Glomerular visceral epithelial cell (primary cell): ENCODE results near the gene SFTPA1.
A peak's percentile ranks its signal among the peaks of the same experiment; 100 is the strongest.
"Not testable (repeated sequence)": the region's sequence is repeated elsewhere in the genome, so short reads cannot be mapped to it uniquely, and the experiment has no call there.

Experiments
- DNase-seq: peaks from one replicate; pipeline ENCODE4 v3.0.0-alpha.2; 2016; ENCODE audit errors: extremely low spot score

The SFTPA1 gene

DNA sequence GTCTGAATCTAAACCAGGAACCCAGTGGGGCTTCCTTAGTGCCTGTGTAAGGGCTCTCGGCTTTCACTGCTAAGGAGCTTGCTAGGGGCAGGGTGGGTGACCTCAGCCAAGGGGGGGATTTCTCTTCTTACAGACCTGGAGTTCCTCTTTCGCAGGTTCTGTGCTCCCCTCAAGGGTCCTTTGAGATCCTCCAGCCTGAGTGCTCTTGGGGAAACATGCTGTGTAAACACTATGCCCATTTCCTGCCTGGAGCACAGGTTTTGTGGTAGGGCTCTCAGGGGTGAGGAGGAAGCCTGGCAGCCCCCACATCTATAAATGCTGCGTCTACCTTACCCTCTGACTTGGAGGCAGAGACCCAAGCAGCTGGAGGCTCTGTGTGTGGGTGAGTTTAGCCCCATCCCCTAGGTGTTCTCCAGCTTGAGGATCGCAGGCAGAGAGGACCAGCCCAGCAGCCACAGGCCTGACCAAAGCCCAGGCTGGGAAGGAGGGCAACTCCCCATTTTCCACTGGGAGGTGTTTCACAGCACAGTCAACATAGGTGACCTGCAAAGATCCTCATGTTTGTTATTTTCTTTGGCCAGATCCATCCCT, at the start of gene SFTPA1:
SFTPA1 (plus strand) TSS at position 339 of the 591 bp plus-strand sequence. CDS start 887 bp downstream, outside the sequence.
- no peak for DNase-seq

DNA sequence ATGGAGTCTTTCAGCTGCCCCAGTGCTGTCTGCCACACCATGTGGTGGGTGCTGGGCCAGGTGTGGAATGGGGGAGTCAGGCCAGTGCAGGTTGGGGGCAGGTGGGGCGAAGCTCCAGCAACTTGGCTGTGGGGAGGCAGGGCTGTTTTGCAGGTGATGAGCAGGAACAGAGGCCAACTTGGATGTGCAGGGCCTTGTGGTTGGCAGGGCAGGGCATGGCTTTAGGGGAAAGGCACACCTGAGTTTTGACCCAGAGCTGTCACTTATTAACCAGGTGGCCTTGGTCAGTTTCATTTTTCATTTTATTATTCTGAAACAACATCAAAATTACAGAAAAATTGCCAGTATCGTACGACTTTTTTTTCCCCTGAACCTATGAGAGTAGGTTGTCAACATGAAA, 49.5 kb upstream of the SFTPA1 start:
- no peak for DNase-seq

DNA sequence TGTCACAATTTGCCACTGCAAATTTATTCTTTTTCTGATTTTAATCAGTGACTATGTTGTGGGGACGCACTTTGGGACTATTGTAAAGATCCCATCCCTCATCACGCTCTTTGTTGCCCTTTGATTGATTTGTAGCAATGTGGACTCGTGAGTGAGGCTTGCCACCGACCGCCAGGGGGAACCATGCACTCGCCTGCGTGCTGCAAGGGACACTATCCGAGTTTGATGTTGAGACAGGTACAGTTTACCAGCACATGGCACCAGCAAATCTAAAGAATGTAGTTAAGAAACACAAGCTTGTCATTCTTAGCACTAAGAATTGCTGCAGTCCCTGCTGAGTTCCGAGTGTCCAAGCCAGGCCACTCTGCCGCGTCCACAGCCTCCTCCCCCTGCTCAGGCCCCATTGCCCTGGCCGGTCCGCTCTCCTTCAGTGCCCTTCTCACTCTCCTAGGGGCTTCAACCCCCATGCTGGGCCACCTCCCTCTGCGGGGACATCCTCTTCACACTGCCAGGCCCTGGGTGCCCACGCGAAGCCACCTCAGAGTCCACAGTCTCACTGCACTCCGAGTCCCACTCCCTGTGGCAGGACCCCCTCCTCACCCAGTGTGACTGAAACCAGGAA, 48.5 kb upstream of the SFTPA1 start:
- DNase-seq = peak; percentile 53

DNA sequence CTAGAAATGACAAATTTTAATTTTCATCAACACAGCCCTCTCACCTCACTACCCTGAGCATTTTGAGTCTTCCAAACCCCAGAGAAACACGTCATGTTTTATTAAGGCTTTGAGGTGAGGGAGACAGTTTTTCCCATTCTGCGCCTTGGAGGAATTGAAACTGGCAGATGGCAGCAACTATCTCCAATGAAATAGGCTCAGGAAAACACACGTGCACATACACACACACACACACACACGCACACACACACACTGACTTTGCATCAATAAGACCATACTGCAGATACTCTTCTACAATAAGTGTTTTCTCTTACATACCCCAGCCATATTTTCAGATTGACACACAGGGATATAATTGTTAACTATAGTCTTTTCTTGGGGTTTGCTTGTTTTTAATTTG, 47.3 kb upstream of the SFTPA1 start:
- DNase-seq = no peak

DNA sequence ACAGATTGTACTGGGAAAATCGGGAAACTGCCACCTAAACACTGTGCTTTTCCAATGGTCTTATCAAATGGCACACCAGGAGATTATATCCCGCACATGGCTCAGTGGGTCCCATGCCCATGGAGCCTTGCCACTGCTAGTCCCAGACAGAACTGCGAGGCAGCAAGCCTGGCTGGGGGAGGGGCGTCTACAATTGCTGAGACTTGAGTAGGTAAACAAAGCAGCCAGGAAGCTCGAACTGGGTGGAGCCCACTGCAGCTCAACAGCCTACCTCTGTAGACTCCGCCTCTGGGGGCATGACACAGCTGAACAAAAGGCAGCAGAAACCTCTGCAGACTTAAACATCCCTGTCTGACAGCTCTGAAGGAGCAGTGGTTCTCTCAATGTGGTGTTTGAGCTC, 40.1 kb upstream of the SFTPA1 start:
- not testable (repeated sequence) for DNase-seq

DNA sequence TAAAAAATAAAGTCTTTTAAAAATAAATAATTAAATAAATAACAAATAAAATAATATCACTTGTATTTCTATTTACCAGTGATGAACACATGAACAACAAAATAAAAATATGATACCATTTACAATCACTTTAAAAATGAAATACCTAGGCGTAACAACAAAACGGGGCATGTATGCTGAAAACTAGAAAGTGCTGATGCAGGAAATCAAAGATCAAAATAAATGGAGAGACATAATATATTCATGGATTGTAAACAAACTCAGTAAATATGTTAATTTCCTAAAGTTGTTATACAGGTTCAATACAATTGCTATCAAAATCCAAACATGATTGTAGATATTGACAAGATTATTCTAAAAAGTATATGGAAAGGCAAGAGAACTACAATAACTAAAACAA, 31.4 kb upstream of the SFTPA1 start:
- DNase-seq = no peak

DNA sequence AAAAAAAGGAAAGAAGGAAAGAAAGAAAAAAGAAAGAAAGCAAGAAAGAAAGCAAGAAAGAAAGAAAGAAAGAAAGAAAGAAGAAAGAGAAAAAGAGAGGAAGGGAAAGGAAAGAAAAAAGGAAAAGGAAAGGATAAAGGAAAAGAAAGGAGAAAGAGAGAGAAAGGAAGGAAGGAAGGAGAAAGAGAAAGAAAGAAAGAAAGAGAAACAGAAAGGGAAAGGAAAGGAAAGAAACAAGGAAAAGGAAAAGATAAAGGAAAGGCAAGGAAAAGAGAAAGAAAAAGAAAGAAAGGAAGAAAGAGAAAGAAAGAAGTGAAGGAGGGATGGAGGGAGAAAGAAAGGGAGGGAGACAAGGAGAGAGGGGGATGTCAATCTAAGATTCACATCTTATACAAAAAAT, 29.7 kb upstream of the SFTPA1 start:
- DNase-seq = no peak

DNA sequence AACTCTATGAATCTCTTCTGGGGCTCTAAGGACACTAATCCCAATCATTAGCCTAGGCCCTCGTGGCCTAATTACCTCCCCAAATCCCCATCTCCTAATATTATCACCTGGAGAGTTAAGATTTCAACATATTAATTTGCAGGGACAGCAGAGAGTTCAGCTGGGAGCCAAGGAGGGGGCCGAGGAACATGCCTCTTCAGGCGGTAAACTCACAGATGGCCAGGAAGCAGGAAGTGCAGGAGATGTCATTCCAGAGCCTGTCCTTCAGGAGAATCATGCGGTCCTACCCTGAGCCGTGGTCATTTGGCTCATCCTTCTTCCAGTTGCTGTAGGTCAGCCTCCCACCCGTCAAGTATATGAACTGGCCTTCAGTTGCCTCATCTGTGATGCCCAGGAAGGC, 28.6 kb upstream of the SFTPA1 start:
- no peak for DNase-seq

DNA sequence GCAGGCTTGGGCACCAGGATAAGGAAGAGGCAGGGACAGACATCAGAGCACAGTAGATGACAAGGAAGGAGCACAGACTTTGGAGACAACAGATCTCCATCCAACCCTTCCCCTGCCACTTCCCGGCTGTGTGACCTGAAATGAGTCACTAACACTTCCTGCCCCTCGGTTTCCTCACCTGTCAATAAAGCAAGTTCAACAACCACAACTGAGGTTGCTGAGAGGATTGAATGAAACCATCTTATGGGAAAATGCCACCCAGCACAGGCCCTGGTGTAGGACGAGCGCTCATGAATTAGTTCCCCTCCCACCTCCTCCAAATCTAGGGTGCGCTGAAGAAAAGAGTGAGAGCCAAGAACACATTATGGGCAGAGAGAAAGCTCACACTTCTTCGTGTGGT, 27.8 kb upstream of the SFTPA1 start:
- not testable (repeated sequence) for DNase-seq

DNA sequence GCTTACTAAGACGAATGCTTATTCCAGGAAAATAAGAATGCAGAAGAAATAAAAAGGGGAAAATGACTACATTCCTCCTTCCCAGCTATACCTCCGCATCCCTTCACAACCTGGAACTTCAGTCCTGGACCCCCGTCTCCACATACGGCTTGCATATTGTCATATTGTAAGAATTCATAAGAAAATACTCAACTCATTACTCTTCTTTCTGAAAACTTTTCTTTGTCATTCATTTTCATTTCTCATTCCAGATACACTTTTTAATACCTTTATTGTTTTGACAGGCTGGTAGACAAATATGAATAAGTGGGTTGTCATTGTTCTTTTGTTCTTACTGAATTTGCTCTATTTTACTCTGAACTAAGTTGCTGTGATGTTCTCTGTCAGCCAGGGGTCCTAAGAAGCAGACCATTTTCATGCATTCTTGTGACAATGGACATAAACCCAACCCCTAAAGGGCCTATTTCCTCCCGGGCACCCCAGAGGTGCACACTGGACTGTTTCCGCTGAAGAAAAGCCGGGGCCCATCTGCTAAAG, 27.2 kb upstream of the SFTPA1 start:
- DNase-seq = no peak

DNA sequence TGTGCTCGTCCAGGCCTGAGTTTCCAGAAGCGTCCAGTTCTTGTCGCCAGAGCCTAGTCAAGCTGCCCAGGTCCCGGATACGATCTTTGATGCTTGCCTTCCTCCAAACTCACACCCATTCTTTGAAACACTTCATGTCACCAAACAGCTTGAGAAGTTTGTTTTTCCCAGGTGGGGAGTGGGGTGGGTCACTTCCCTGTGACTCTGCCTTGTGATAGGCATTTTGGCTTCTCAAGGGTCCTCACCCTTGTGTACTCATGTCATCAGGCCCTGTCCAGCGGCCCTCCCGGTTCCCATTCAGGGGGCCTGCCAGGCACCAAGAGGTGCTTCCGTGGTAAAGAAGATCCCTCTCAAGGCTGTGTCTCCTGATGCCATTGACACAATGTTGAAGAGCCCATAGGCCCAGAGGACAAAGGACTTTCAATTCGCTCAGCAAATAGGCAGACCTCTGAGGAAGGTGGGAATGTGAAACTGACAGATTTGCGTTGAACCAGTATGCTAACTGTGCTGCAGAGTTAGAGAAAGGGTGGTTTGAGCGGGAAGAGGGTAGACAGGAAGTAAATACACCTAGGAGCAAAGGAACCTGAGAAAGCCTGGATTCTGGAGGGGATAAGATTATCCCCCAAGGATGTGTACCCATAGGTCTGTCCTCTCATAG, 24.7 kb upstream of the SFTPA1 start:
- no peak for DNase-seq

DNA sequence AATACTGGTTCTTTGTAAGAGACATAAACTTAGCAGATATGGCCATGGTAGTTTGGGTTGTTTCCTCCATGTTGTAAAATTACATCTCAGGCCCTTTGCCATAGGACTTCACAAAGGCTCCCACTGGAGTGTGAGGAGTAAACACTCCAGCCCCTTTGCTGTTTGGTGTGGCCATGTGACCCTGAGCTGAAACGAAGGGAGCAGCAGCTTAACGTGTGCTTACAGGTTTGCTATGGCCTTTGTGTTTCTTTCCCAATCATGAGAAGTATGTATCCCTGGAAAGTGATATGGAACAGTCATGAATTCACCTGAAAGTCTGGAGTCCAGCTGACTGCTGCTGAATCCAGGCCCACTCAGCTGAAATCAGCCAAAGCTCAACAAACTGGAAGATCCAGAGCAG, 23.8 kb upstream of the SFTPA1 start:
- no peak for DNase-seq

DNA sequence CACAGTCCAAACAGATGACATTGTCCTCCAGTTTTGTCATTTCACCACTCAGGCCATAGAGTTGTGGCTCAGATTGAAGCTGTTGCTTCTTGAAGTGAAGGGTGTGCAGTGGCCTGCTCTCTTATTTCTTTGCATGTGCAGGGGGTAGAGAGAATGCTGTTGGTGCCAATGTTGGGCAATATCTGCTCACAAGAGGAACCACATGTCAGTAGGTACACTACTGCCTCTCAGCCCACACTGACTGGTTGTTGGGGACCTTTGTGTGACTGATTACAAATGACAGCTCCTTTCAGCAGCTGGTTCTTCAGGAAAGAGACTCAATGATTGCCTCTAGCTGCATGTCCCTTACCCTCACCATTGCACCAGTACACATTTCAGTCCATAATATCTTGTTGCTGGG, 21.9 kb upstream of the SFTPA1 start:
- DNase-seq = no peak

DNA sequence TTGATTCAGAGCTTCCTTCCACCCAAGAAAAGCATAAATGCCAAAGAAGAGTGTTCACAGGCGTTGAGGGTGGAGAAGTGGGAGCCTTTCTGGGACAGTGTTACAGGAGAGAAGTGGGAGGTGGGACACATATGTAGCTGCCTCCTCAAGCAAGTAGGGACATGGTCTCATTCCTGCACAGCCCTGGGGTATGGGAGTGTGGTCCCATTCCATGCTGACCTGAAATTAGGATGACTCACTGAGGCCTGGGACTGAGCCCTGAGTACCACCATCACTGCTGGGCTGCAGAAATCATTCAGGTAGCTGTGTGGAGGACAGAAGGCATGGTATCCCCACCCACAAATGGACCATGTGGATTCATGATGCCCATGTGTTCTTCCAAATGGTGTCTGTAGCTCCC, 17.4 kb upstream of the SFTPA1 start:
- no peak for DNase-seq

DNA sequence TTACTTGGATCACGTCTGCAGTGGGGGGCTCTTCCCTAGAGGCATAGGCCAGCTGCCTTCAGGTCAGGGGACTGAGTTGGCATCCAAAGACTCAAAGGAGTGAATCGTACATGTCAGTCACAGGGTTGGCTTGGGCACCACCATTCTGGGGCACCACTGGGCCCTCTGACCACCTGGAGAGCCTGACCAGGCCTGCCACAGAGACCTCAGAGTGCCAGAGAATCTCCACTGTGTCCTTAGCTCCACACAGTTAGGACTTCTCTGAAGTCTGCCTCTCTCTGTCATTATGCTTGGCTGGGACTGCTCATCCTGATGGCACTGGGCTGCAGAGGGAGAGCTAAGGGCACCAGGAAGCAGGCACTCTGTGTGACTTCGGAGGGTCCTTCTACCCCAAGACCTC, 16.2 kb upstream of the SFTPA1 start:
- DNase-seq = not testable (repeated sequence)

DNA sequence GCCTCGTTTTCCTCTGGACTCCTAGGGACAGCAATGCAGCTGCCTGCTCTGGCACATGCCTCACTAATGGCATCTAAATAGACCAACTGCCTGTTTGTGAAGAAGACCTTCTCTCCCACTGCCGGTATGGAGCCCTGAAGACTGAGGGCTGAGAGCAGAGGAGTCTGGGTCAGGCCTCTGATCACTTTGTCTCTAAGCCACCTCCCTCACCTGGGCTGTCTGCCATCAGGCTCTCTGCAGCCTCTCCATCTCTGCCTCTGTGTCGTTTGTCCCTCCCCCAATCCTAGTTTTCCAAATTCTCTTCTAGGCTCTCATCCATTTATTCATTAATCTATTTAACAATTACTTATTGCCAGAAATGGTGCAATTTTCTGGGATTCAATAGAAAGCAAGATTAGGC, 15.2 kb upstream of the SFTPA1 start:
- no peak for DNase-seq

DNA sequence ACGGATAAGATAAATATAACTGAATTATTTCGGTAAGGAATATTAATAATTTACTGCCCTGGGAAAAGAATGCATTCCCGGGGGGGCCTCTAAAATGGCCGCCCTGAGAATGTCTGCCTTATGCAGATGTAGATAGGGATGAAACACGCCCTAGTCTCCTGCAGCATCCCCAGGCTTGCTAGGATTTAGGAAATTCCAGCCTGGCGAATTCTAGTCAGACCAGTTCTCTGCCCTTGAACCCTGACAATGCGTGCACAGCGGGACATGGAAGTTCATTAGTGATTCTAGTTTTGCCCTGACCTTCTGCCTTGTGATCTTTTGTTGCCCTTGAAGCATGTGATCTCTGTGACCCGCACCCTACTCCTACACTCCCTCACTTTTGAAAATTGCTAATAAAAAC, 11.1 kb upstream of the SFTPA1 start:
- DNase-seq = not testable (repeated sequence)

DNA sequence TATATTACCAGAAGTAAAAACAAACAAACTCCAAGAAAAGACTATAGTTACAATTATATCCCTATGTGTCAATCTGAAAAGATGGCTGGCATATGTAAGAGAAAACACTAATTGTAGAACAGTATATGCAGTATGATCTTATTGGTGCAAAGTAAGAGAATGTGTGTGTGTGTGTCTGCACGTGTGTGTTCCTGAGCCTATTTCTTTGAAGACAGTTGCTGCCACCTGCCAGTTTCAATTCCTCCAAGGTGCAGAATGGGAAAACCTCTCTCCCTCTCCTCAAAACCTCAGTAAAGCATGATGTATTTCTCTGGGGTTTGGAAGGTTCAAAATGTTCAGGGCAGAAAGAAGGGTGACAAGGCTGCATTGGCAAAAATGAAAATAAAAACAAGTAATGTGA, 8.8 kb upstream of the SFTPA1 start:
- no peak for DNase-seq

DNA sequence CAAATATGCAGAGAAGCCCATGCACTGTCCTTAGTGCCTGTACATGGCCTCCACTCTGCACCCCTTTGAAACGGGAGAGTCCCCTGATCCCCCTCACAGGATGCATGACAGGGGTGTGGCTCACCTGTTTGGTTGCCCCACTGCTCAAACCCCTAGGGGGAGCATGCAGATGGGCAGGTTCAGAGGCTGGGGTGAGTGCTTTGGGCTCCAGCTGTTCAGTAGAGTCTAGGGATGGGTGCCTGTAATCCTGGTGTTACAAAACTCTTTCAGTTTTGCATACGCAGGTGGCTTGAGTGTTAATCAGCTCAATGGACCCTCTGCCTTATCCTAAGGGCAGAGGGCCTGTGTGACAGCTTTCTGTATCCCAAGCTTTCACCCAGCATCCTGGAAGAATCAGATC, 7.8 kb upstream of the SFTPA1 start:
- DNase-seq = no peak

DNA sequence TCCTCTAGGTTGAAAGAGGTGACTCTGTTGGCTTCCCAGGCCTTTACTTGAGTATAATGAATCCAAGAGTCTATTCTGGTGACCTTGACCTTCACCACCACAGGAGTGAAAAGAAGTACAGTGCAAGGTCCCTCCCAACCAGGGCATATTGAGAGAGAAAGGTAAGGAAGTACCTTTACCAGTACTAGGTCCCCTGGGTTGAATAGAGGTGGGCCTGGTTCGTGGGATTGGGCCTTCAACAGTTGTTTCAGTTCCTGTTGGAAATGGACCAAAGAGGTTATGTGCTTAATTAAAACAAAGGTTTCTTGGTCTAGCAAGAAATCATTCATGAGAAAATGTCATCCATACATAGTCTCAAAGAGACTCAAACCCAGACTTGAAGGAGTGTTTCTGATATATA, 6.4 kb upstream of the SFTPA1 start:
- DNase-seq = no peak

DNA sequence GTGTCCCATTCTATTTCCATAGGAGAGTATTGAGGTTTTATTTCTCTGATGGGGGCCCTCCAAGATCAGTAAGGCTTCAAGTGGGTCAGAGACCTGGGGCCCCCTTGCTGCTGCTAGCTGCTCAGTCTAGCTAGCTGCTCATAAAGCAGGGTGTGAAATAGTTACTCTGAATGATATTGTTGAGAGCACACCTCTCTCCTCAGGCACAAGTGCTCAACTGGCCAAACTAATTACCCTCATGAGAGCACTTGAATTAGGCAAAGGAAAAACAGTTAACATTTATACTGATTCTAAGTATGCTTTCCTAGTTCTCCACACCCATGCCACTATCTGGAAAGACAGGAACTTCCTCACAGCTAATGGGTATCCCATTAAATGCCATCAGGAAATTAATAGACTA, 5.4 kb upstream of the SFTPA1 start:
- DNase-seq = no peak

DNA sequence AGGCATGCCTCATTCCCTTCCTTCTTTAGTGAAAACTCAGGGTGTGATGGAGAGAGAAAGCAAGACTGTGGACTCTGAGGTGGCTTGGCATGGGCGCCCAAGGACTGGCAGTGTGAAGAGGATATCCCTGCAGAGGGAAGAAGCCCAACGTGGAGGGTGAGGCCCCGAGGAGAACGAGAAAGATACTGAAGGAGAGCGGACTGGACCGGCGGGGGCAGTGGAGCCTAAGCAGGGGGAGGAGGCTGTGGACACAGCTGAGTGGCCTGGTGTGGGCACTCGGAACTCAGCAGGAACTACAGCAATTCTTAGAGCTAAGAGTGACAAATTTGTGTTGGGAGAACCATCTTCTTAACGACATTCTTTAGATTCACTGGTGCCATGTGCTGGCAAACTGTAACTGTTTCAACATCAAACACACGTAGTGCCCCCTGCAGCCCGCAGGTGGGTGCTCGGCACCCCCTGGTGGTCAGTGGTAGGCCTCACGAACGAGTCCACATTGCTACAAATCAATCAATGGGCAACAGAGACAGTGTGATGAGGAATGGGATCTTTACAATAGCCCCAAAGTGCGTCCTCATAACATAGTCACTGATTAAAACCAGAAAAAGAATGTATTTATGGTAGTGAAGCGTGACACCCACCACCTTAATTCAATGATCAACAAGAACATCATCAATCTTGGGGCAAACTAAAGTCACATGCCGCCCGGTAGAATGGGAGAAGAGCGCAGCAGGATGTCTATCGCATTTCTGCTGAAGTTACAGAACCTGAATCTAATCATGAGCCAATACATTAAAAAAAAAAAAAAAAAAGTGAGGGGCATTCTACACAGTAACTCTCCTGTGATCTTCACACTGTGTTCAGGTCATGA, 2.0 kb upstream of the SFTPA1 start:
- DNase-seq = peak; percentile 13
